SK-N-SH (cell line): ENCODE data around the gene IRAG1.

Source experiments
- SIN3A ChIP-seq: IDR thresholded peaks from 2 replicates; pipeline ENCODE4 v1.6.1; 2012; ENCODE audit warnings: low read depth, mild to moderate bottlenecking, low read length, moderate library complexity, borderline replicate concordance
- YY1 ChIP-seq: IDR thresholded peaks from 2 replicates; pipeline ENCODE4 v1.4.0; 2012; ENCODE audit warnings: low read depth, mild to moderate bottlenecking
- TF ChIP-seq, protein P1 (sequence below): fragments of 200-600 bp; sonication (generic); IDR thresholded peaks from 2 replicates; pipeline ENCODE4 v1.6.1; 2017; ENCODE audit warnings: antibody characterized with exemption, mild to moderate bottlenecking, moderate library complexity
- TF ChIP-seq, protein P2 (sequence below): IDR thresholded peaks from 2 replicates; pipeline ENCODE4 v1.4.0; 2012; ENCODE audit warnings: low read depth, borderline replicate concordance

DNA sequence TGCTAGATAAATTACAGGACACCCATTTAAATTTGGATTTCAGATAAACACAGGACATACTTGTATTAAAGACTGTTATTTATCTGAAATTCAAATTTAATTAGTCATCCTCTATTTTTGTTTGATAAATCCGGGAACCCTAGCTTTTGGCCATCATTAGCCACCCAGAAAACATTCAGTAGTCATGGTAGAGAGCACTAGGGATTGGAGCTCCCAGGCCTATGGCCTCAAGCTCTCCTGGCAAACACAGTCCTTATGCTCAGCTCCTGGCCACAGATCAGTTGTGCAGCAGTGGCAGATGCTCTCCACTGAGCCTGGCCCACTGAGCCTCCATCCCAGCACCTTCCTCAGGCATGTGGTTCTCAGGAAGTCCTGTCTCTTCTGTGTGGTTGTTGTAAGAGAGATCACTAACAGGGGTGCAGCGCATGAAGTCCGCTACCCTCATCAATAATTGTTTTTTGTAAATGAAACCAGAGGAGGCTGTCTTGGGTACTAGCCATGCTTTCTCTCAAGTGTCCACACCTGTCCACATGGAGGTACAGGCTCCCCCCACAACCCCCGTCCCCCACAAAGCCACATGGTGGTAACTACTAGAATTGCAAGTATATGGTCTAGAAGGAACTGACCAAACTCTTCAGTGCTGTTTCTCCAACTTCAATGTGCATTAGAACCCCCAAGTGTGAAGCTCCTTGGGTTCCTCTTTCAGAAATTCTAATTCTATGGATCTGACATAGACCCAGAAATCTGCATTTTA, 1.1 kb upstream of the IRAG1 start:
- TF ChIP-seq, protein P1, sequence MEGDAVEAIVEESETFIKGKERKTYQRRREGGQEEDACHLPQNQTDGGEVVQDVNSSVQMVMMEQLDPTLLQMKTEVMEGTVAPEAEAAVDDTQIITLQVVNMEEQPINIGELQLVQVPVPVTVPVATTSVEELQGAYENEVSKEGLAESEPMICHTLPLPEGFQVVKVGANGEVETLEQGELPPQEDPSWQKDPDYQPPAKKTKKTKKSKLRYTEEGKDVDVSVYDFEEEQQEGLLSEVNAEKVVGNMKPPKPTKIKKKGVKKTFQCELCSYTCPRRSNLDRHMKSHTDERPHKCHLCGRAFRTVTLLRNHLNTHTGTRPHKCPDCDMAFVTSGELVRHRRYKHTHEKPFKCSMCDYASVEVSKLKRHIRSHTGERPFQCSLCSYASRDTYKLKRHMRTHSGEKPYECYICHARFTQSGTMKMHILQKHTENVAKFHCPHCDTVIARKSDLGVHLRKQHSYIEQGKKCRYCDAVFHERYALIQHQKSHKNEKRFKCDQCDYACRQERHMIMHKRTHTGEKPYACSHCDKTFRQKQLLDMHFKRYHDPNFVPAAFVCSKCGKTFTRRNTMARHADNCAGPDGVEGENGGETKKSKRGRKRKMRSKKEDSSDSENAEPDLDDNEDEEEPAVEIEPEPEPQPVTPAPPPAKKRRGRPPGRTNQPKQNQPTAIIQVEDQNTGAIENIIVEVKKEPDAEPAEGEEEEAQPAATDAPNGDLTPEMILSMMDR, result no peak
- TF ChIP-seq, protein P2, sequence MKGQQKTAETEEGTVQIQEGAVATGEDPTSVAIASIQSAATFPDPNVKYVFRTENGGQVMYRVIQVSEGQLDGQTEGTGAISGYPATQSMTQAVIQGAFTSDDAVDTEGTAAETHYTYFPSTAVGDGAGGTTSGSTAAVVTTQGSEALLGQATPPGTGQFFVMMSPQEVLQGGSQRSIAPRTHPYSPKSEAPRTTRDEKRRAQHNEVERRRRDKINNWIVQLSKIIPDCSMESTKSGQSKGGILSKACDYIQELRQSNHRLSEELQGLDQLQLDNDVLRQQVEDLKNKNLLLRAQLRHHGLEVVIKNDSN, result no peak
- no peak for TF ChIP-seq YY1
- TF ChIP-seq SIN3A, result no peak
